Amygdala (tissue), 56 donors: ENCODE results near the gene ACOT13.
"Not testable (repeated sequence)": the region's sequence is repeated elsewhere in the genome, so short reads cannot be mapped to it uniquely, and the experiment has no call there.

Experiments used
- DNase-seq, 56 donors: peaks; one replicate each; lab custom pipeline; 2025; lab: John Stamatoyannopoulos, UW

Gene ACOT13

DNA sequence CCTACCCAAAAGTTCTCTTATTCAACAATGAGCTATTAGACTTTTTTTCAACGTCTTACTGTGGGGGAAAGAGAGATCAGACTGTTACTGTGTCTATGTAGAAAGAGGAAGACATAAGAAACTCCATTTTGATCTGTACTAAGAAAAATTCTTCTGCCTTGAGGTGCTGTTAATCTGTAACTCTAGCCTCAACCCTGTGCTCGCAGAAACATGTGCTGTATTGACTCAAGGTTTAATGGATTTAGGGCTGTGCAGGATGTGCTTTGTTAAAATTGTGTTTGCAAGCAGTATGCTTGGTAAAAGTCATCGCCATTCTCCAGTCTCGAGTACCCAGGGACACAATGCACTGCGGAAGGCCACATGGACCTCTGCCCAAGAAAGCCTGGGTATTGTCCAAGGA is 5.1 kb upstream of the ACOT13 start:
- DNase-seq = not testable (repeated sequence)

DNA sequence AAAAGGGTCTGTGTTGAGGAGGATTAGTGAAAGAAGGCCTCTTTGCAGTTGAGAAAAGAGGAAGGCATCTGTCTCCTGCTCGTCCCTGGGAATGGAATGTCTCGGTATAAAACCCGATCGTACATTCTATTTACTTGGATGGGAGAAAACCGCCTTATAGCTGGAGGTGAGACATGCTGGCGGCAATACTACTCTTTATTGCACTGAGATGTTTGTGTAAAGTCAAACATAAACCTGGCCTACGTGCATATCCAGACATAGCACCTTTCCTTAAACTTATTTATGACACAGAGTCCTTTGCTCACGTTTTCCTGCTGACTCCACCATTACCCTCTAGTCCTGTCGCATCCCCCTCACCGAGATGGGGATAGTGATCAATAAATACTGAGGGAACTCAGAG is 4.6 kb upstream of the ACOT13 start:
- DNase-seq = no peak

- no peak for DNase-seq
Observed at GRCh38 chr6:24663189-24663588, 3.7 kb upstream of the ACOT13 start.

GRCh38 chr6:24664046-24664987 is 2.6 kb upstream of the ACOT13 start:
- DNase-seq = no peak

GRCh38 chr6:24666097-24666640 is 708 bp upstream of the ACOT13 start:
- DNase-seq = peak in 21 of 56 donors; percentile 35 to 70 (median 49)

GRCh38 chr6:24667378-24667803 is 514 bp downstream of the ACOT13 start:
- no peak for DNase-seq

DNA sequence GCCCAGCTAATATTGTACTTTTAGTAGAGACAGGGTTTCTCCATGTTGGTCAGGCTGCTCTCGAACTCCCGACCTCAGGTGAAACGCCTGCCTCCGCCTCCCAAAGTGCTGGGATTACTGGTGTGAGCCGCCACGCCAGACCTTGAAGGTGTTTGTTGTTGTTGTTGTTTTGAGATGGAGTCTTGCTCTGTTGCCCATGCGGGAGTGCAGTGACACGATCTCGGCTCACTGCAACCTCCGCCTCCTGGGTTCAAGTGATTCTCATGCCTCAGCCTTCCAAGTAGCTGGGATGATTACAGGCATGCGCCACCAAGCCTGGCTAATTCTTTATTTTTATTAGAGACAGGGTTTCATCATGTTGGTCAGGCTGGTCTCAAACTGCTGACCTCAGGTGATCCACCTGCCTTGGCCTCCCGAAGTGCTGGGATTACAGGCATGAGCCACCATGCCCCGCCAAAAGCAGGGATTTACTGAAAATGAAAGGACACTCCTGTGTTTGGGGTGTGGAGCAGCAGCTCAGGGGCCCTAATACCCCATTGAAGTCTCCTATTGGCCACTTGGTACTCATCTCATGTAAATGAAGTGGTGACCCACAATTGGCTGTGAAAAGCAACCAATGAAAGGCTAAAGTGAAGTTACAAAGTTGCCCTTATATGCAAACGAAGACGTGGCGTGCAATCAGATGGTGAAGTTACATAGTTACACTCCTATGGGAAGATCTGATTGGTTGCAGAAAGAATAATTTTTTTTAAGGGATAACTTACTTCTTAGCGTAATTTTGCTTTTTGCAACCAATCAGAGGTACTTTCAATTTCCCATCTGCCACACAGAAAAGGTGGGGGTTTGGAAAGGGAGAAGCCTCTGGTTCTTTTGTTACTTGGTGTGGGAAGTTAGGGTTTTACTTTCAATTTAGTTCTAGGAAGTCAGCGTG is 1.5 kb downstream of the ACOT13 start:
- DNase-seq = not testable (repeated sequence)

DNA sequence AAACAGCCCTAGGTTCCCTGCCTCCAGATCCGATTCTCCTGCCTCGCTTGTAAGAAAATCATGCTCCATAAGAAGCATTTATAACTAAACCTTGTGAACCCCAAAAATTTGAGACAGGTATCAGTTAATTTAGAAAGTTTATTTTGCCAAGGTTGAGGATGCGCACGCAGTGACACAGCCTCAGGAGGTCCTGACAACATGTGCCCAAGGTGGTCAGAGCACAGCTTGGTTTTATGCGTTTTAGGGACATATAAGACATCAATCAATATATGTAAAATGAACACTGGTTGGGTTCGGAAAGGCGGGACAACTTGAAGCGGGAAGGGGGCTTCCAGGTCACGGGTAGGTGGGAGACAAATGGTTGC is 2.1 kb downstream of the ACOT13 start:
- no peak for DNase-seq

DNA sequence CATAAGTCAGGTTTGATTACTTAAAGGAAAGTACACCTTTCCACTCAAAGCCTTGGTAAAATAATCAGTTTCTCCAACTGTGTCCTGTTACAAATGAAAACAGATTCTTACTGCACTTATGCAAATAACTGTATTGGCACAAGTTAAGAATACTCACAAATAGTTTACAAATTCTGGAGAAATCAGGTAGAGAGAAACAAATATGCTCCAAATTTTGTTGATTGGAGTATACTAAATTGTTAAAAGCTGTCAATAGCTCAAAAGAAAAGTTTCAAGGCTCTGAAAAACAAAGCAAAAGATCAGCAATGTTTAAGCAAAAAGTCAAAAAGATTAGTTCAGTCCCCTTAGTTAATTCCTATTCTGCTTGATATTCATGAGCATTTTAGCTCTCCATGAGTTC is 3.6 kb downstream of the ACOT13 start:
- not testable (repeated sequence) for DNase-seq

DNA sequence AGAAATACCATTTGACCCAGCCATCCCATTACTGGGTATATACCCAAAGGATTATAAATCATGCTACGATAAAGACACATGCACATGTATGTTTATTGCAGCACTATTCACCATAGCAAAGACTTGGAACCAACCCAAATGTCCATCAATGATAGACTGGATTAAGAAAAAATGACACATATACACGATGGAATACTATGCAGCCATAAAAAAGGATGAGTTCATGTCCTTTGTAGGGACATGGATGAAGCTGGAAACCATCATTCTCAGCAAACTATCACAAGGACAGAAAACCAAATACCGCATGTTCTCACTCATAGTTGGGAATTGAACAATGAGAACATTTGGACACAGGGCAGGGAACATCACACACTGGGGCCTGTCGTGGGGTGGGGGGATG is 4.2 kb downstream of the ACOT13 start:
- DNase-seq = not testable (repeated sequence)

GRCh38 chr6:24672620-24673182 is 5.8 kb downstream of the ACOT13 start:
- DNase-seq = no peak

- DNase-seq = no peak
Observed at GRCh38 chr6:24673625-24674024, 6.7 kb downstream of the ACOT13 start.

GRCh38 chr6:24678792-24679352 is 12.0 kb downstream of the ACOT13 start:
- not testable (repeated sequence) for DNase-seq

GRCh38 chr6:24680582-24680981 is 13.7 kb downstream of the ACOT13 start:
- DNase-seq = no peak

- no peak for DNase-seq
Observed at GRCh38 chr6:24683297-24684296, 16.7 kb downstream of the ACOT13 start.

DNA sequence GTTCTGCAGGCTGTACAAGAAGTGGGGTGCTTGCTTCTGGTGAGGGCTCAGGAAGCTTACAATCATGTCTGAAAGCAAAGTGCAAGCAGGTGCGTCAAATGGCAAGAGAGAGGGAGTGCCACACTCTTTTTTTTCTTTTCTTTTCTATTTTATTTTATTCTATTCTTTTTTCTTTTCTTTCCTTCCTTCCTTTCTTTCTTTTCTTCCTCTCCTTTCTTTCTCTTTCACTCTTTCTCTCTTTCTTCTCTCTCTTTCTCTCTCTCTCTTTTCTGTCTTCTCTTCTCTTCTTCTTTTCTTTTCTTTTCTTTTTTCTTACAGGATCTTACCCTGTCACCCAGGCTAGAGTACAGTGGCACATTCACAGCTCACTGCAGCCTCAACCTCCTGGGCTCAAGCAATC is 19.5 kb downstream of the ACOT13 start:
- no peak for DNase-seq

DNA sequence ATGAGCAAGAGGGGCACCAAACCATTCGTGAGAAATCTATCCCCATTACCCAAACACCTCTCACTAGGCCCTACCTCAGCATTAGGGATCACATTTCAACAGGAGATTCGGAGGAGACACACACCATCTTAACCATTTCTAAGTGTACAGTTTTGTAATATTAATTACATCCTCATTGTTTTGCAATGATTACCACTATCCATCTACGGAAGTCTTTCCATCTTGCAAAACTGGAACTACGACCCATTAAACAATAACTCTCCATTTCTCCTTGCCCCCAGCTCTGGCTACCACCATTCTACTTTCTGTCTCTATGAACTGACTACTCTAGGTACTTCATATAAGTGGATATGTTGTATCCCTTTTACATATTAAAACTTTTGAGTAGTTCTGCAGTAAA is 20.1 kb downstream of the ACOT13 start:
- no peak for DNase-seq

DNA sequence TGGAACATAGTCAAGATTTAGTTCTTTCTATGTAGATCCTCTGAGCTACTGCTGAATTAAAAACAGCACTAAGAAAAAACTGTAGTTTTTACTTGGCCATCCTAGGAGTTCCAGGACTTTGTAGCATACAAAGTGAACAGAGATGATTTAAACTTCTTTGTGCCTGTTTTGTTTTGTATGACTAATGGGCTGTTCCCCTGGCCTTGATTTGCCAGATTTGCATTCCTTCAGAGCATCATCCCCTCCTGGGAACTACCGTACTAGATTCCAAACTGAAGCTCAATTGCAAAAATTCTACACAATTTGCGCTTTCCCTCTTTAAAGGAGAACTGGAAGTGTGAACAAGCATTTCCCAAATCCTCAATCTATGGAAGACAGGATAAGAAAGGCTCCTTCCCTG is 23.1 kb downstream of the ACOT13 start:
- no peak for DNase-seq

GRCh38 chr6:24690593-24690992 is 23.7 kb downstream of the ACOT13 start:
- DNase-seq = no peak
